SK-N-SH (cell line): ENCODE results near the gene RBM20.

Experiments used
- CHD2 ChIP-seq: fragments of 150-350 bp; IDR thresholded peaks from 2 replicates; pipeline ENCODE4 v1.6.1; 2018; ENCODE audit warnings: low read length; ENCODE audit not compliant: partially characterized antibody
- EP300 ChIP-seq, 2 experiments: IDR thresholded peaks; 2 replicates each; pipeline versions ENCODE4 v1.4.0 to v1.6.1; 2012; ENCODE audit warnings: borderline replicate concordance in 1 of 2, low read depth in 1 of 2, low read length in 1 of 2
- EZH2phosphoT487 ChIP-seq: fragments of 200-600 bp; sonication (generic); IDR thresholded peaks from 2 replicates; pipeline ENCODE4 v1.6.1; 2017; ENCODE audit warnings: low read depth, mixed run types, mild to moderate bottlenecking, antibody characterized with exemption, moderate library complexity, borderline replicate concordance
- IRF3 ChIP-seq: fragments of 150-350 bp; IDR thresholded peaks from 2 replicates; pipeline ENCODE4 v1.6.1; 2016; ENCODE audit warnings: mild to moderate bottlenecking, low read depth, low read length
- JUND ChIP-seq: IDR thresholded peaks from 2 replicates; pipeline ENCODE4 v1.4.0; 2012
- MAX ChIP-seq: IDR thresholded peaks from 2 replicates; pipeline ENCODE4 v1.4.0; 2012; ENCODE audit warnings: low read depth
- NRF1 ChIP-seq: IDR thresholded peaks from 2 replicates; pipeline ENCODE4 v1.6.1; 2012; ENCODE audit warnings: low read depth, mild to moderate bottlenecking, low read length
- POLR2AphosphoS5 ChIP-seq: IDR thresholded peaks from 2 replicates; pipeline ENCODE4 v1.6.1; 2012; ENCODE audit warnings: low read depth, low read length
- RFX5 ChIP-seq: IDR thresholded peaks from 2 replicates; pipeline ENCODE4 v1.6.1; 2012; ENCODE audit warnings: mild to moderate bottlenecking, improper control_type of control experiment, low read length
- SIN3A ChIP-seq: IDR thresholded peaks from 2 replicates; pipeline ENCODE4 v1.6.1; 2012; ENCODE audit warnings: low read depth, mild to moderate bottlenecking, low read length, moderate library complexity, borderline replicate concordance
- TEAD4 ChIP-seq: IDR thresholded peaks from 2 replicates; pipeline ENCODE4 v1.4.0; 2012; ENCODE audit warnings: mild to moderate bottlenecking, borderline replicate concordance; ENCODE audit not compliant: insufficient read depth
- YY1 ChIP-seq: IDR thresholded peaks from 2 replicates; pipeline ENCODE4 v1.4.0; 2012; ENCODE audit warnings: low read depth, mild to moderate bottlenecking
- TF ChIP-seq, protein P1 (sequence below): fragments of 200-600 bp; sonication (generic); IDR thresholded peaks from 2 replicates; pipeline ENCODE4 v1.6.1; 2017; ENCODE audit warnings: antibody characterized with exemption, mild to moderate bottlenecking, moderate library complexity

GRCh38 chr10:110834629-110835301 lies 190.6 kb downstream of the RBM20 start:
- TF ChIP-seq, protein P1, sequence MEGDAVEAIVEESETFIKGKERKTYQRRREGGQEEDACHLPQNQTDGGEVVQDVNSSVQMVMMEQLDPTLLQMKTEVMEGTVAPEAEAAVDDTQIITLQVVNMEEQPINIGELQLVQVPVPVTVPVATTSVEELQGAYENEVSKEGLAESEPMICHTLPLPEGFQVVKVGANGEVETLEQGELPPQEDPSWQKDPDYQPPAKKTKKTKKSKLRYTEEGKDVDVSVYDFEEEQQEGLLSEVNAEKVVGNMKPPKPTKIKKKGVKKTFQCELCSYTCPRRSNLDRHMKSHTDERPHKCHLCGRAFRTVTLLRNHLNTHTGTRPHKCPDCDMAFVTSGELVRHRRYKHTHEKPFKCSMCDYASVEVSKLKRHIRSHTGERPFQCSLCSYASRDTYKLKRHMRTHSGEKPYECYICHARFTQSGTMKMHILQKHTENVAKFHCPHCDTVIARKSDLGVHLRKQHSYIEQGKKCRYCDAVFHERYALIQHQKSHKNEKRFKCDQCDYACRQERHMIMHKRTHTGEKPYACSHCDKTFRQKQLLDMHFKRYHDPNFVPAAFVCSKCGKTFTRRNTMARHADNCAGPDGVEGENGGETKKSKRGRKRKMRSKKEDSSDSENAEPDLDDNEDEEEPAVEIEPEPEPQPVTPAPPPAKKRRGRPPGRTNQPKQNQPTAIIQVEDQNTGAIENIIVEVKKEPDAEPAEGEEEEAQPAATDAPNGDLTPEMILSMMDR, result no peak
- no peak for TF ChIP-seq EZH2phosphoT487
- TF ChIP-seq SIN3A, result no peak
- no peak for TF ChIP-seq YY1
- no peak for TF ChIP-seq JUND
- no peak for TF ChIP-seq EP300 (IDR thresholded peaks at IDR 0.05; ENCODE audit: borderline replicate concordance in 1 of 2, low read depth in 1 of 2, low read length in 1 of 2)
- no peak for TF ChIP-seq IRF3
- no peak for TF ChIP-seq NRF1
- no peak for TF ChIP-seq POLR2AphosphoS5
- TF ChIP-seq CHD2, result no peak
- TF ChIP-seq RFX5, result no peak
- no peak for TF ChIP-seq MAX
- TF ChIP-seq TEAD4, result no peak
